Measurements from ENCODE around the gene SND1.

SND1 gene

DNA sequence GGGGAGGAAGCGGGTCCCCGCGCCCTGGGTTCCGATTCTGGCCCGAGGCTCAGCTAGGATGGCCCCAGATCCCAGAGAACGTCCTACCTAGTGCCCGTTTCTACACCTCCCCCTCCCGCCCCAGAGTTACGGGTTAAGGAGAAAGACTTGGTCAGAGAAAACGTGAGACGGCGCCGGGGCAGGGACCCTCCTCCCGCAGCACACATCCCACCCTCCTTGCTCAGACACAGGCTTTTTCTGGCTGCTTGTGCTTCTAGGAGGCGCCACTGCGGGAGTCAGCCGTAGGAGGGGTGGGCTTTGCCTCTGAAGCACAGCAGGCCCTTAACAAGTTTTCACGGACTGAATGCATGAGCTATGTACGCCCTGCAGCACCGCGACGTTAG is 484.2 kb downstream of the SND1 start:
- Histone ChIP-seq H3K27me3 (ENCODE audit: control insufficient read depth in 1 of 2, insufficient read depth in 2 of 2, low read length in 2 of 2) (peaks cover 35 to 45% of the 10 kb centered on the region in 2 donors), H3K27ac (ENCODE audit: low read depth, low read length) (no peak overlapping the region), H3K9ac (ENCODE audit: low read depth in 1 of 2, low read length in 2 of 2) (no peak overlapping the region)

DNA sequence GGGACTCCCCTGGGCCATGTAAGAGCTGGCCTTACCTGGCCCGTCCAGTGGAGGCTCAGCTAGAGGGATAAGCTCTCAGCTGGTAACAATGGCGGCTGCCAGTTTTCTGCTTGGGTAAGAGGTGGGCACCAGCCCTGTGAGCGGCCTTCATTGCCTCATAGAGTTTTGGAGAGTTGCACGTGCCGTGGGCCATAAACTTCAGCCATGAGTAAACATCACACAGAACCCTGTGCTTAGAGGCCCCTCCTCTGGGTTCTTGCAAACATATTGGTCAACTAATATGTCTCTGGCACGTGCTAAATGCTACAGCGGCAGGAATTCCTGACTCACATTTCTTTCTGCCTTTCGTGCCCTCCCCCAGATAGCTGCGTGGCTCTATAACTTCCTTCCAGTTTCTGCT is 485.2 kb downstream of the SND1 start:
- Histone ChIP-seq H3K9me3 (ENCODE audit: control insufficient read depth in 1 of 2, low read length in 2 of 2) (no peaks in the 10 kb centered on the region), H3K27me3 (ENCODE audit: control insufficient read depth in 1 of 2, insufficient read depth in 2 of 2, low read length in 2 of 2) (peaks cover 35 to 45% of the 10 kb centered on the region in 2 donors), H3K4me3 (ENCODE audit: low read depth in 1 of 2, low read length in 2 of 2) (no peak overlapping the region), H3K36me3 (ENCODE audit: control insufficient read depth in 1 of 2, insufficient read depth in 2 of 2, low read length in 2 of 2) (no peaks in the 10 kb centered on the region), H3K4me1 (ENCODE audit: control insufficient read depth in 1 of 2, insufficient read depth in 2 of 2, low read length in 2 of 2) (peaks cover 6 to 11% of the 10 kb centered on the region in 2 donors), H3K9ac (ENCODE audit: low read depth in 1 of 2, low read length in 2 of 2) (no peak overlapping the region), H3K27ac (ENCODE audit: low read depth, low read length) (no peak overlapping the region)

More for the DNA sequence above, 484.2 kb downstream of the SND1 start:
- Histone ChIP-seq H3K4me3 (ENCODE audit: low read depth in 1 of 2, low read length in 2 of 2) (peak overlapping the region; percentile 62 to 72), H3K9me3 (ENCODE audit: control insufficient read depth in 1 of 2, low read length in 2 of 2) (no peaks in the 10 kb centered on the region), H3K4me1 (ENCODE audit: control insufficient read depth in 1 of 2, insufficient read depth in 2 of 2, low read length in 2 of 2) (peaks cover 6 to 11% of the 10 kb centered on the region in 2 donors), H3K36me3 (ENCODE audit: control insufficient read depth in 1 of 2, insufficient read depth in 2 of 2, low read length in 2 of 2) (no peaks in the 10 kb centered on the region)

DNA sequence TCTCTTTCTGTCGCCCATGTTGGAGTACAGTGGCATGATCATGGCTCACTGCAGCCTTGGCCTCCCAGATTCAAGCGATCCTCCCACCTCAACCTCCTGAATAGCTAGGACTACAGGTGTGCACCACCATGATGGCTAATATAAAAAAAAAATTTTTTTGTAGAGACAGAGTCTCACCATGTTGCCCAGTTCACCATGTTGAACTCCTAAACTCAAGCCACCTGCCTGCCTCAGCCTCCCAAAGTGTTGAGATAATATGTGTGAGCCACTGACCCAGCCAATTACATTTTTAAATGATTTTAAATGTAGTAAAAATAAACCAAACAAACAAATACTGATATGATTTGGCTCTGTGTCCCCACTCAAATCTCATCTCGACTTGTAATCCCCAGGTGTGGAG is 487.4 kb downstream of the SND1 start:
- no peak overlapping the region for H3K9ac ChIP-seq (ENCODE audit: low read depth in 1 of 2, low read length in 2 of 2)
- H3K4me1 ChIP-seq (ENCODE audit: control insufficient read depth in 1 of 2, insufficient read depth in 2 of 2, low read length in 2 of 2) = peaks cover 6 to 11% of the 10 kb centered on the region in 2 donors
- no peak overlapping the region for H3K27ac ChIP-seq (ENCODE audit: low read depth, low read length)
- H3K27me3 ChIP-seq (ENCODE audit: control insufficient read depth in 1 of 2, insufficient read depth in 2 of 2, low read length in 2 of 2) = peaks cover 23 to 41% of the 10 kb centered on the region in 2 donors
- no peaks in the 10 kb centered on the region for H3K9me3 ChIP-seq (ENCODE audit: control insufficient read depth in 1 of 2, low read length in 2 of 2)
- H3K36me3 ChIP-seq (ENCODE audit: control insufficient read depth in 1 of 2, insufficient read depth in 2 of 2, low read length in 2 of 2) = no peaks in the 10 kb centered on the region
- H3K4me3 ChIP-seq (ENCODE audit: low read depth in 1 of 2, low read length in 2 of 2) = no peak overlapping the region

DNA sequence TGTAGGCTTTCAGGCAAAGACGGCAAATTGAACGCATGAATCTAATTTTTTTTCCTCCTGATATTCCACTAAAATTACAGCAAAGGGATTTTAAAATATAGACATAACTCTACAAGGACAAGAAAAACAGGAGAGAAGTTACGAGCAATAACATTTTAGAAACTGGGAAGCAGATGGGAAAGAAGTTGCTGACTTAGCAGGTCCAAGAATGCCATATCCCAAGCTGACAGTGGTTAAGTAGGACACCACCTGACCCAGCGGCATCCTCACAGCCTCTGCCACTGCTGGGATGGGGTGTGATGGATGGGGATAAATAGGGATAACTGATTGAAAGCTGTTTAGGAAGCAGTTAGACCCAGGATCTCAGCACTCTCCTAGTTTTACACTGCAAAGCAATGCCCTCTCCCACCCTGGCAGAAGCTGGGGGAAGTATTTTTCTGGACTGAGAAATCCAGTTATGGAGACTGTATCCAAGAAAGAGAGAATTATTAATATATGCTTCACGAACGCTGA is 489.7 kb downstream of the SND1 start:
- Histone ChIP-seq H3K4me1 (ENCODE audit: control insufficient read depth in 1 of 2, insufficient read depth in 2 of 2, low read length in 2 of 2) (no peaks in the 10 kb centered on the region), H3K27ac (ENCODE audit: low read depth, low read length) (no peak overlapping the region), H3K9me3 (ENCODE audit: control insufficient read depth in 1 of 2, low read length in 2 of 2) (no peaks in the 10 kb centered on the region), H3K36me3 (ENCODE audit: control insufficient read depth in 1 of 2, insufficient read depth in 2 of 2, low read length in 2 of 2) (no peaks in the 10 kb centered on the region), H3K4me3 (ENCODE audit: low read depth in 1 of 2, low read length in 2 of 2) (no peak overlapping the region), H3K27me3 (ENCODE audit: control insufficient read depth in 1 of 2, insufficient read depth in 2 of 2, low read length in 2 of 2) (peaks cover 7 to 24% of the 10 kb centered on the region in 2 donors), H3K9ac (ENCODE audit: low read depth in 1 of 2, low read length in 2 of 2) (no peak overlapping the region)

Measured in duodenal mucosa (tissue), 2 donors.